GM18868 (cell line): ENCODE data around the gene TOMM20L.
"Not testable (repeated sequence)": the region's sequence is repeated elsewhere in the genome, so short reads cannot be mapped to it uniquely, and the experiment has no call there.

Source experiments
- ATAC-seq: cut with Tn5 transposase; IDR thresholded peaks from one replicate; pipeline ENCODE4 v1.9.1; 2021; ENCODE audit warnings: mild to moderate bottlenecking, moderate library complexity; ENCODE audit not compliant: unreplicated experiment

TOMM20L gene

DNA sequence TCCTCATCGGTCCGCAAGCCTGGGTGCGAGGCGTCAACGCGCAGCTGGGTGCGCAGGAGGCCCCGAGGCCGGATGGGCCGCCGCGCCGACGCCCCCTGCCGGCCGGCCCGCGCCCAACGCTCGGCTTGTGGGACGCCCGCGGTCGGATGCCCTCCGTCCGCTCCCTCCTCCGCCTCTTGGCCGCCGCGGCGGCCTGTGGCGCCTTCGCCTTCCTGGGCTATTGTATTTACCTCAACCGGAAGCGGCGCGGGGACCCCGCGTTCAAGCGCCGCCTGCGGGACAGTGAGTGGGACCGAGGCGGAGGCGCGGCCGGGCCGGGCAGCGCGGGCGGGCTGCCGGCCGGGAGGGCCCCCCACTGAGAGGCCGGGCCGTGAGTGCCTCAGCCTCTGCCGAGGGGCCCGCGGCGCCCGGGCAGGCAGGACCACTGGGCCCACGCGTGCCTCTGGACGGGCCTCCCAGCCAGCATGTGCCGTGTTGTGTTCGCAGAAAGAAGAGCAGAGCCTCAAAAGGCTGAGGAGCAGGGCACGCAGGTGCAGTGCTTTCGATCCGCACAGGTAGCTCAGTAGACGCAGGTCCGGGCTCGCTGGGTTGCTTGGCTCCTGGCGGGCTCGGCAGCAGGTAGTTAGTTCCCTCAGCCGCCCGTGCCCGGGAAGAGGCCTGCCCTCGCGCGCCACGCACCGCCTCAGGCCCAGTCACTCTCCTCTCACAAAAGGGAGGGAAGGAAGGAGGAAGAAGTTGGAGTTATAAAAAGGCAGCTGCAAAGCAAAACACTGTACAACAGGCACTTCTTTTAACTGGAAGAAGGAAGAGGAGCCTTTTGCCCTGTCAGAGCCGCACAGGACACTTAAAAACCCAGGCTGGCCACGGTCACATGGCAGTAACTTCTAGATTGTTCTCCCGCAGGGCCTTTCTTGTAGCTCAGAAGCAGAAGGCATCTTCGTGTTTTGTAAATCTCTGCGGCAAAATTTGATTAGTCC, at the start of gene TOMM20L:
TOMM20L (plus strand) TSS at position 119 of the 977 bp plus-strand sequence; CDS start at position 147, 28 bp downstream.
- ATAC-seq = peak; percentile 94

DNA sequence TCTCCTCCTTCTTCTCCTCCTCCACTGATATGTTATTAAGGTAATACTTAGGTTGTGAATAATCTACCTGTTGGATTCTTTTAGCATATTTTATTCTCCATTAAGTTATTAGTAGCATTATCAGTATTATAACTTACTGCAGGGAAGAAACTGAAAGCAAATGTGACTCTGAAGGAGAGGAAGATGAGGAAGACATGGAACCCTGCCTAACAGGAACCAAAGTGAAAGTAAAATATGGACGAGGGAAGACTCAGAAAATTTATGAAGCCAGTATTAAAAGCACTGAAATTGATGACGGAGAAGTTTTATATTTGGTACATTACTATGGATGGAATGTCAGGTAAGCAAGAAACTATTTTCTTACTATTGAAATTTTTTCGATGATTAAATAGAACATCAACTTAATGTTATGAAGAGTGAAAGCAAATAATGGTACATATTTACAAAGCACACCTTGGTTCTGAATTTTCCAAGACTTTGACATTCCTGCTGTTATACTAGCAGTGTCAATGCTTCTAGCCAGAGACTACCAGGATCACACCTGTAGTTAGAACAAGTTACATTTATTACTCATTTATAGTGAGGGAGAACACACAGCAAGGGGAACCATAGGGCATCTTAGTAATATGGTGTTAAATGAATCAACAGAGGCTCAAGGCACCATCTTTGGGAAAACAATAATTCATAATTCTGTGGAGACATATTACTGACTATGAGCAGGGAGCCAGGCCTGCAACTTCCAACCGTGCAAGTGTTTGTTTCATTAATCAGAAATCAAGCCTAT, 42.0 kb upstream of the TOMM20L start:
- no peak for ATAC-seq

DNA sequence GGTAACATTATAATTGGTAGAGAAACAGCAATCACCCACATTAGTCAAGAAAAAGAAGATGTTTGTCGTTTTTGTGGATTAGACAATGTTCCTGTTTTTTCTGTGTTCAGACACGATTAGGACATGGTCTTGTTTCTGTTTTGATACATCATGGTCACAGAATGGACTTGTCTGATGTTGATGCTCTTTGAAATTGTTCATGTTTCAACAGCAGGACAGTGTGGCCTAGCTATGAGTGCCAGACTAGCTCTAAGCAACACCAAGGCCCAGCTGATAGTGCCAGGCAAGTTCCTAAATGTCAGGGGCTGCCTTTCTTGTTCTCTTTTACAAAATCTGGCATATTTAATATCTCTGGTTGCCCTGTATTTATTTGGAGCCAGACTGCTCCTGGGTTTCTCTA, 40.9 kb upstream of the TOMM20L start:
- no peak for ATAC-seq

DNA sequence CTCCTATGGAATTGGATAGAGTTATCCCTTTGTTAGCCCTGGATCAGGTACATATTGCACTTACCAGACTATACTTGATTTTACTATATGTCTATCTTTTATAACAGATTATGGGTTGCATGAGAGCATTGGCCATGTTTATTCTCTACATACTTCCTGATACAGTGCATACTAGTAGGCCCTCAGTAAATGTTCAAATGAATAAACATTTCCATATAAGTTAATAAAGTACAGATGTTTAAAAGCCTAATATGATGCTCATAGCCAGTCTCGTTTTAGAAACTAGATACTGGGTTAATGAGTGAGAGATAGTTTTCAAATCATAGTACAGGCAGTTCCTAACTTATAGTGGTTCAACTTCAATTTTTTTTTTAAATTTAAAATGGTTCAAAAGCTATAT, 39.5 kb upstream of the TOMM20L start:
- ATAC-seq = no peak

DNA sequence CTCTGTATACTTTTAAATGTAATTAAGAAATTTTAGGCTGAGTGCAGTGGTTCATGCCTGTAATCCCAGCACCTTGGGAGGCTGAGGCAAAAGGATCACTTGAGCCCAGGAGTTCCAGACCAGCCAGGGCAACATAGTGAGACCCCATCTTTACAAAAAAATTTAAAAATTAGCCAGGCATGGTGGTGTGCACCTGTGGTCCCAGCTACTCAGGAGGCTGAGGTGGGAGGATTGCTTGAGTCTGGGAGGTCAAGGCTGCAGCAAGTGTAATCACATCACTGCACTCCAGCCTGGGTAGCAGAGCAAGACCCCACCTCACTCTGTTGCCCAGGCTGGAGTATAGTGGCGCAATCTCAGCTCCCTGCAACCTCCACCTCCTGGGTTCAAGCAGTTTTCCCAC, 33.5 kb upstream of the TOMM20L start:
- not testable (repeated sequence) for ATAC-seq

DNA sequence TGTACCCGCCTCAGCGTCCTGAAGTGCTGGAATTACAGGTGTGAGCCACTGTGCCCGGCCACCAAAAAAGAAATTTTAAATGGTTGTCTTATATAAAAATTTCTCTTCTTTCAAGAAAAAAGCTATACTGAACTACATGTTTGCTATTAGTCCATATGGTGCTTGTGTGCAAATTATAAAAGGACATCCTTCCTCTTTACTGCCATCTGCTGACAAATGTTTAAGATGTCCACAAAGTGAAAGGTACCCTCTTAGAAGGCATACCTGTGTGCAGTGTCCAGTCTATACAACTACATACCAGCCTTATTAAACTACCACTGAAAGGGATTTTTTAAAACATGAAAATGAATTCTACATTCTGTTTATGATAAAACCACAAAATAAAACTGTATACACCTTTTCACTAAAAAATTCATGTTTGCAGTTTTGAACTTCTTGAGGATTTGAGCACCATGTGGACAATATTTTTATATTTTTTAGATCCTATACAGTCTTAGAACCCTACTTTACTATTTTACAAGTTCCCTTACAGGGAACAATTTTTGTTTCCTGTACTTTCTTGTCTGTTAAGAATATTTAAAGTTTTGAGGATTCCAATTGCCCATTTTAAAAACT, 32.8 kb upstream of the TOMM20L start:
- ATAC-seq = no peak

DNA sequence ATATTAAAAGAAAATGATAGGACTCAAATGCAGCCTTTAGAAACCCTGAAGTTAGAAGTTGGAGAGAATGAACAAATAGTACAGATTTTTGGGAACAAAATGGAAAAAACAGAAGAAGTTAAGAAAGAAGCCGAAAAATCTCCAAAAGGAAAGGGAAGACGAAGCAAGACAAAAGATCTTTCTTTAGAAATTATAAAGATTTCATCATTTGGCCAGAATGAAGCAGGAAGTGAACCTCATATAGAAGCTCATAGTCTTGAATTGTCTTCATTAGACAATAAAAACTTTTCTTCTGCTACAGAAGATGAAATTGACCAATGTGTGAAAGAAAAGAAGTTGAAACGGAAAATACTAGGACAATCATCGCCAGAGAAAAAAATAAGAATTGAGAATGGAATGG, 31.4 kb upstream of the TOMM20L start:
- ATAC-seq = no peak

DNA sequence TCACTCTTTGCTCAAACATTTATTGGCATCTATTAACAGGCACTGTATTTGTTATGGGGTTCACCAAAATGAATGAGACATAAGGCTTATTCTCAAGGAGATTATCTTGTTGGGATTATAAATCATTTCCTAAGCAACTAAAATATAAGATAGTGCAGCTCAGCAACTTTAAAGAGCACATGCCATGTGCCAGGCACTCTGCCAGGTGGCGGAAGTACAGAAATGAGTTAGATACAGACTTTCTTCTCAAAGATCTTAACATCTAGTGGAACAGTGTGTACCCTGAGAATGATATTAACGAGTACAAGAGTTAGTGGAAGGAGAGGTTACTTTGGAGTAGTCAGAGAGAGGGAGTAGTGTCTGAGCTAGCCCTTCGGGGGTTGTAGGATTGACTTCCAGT, 28.4 kb upstream of the TOMM20L start:
- no peak for ATAC-seq

DNA sequence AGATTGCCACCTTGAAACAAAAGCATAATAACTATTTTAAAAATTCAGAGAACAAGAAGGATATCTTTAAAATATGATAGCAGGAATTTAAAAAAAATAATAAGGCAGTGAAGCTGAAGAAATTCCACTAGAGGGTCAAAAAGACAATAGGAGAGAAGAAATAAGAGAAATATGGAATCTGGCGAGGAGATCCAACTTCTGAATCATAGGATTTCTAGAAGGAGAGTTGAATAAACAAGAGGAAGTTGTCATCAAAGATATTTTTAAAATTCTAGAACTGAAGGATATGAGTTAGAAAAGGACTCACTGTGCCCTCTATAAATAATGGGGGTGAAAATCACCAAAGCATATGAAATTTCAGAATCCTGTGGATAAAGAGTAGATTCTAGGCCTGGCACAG, 26.8 kb upstream of the TOMM20L start:
- no peak for ATAC-seq

DNA sequence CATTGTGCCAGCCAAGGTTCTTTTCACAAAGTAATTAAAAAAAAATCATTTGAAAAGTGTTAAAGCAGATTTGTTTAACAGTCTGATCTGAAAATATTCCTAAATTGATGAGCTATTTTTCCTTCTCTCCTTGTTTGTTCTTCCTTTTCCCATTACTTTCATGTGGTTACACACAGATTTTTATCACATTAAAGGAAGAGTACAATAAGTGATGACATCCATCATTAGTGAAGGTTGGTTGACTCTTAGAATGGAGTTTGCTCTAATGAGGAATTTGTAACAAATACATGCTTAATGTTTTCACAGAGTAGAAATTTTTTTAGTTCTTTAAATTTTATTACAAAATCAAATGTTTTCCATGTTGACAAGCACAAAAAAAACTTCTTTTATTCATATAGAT, 18.9 kb upstream of the TOMM20L start:
- no peak for ATAC-seq

DNA sequence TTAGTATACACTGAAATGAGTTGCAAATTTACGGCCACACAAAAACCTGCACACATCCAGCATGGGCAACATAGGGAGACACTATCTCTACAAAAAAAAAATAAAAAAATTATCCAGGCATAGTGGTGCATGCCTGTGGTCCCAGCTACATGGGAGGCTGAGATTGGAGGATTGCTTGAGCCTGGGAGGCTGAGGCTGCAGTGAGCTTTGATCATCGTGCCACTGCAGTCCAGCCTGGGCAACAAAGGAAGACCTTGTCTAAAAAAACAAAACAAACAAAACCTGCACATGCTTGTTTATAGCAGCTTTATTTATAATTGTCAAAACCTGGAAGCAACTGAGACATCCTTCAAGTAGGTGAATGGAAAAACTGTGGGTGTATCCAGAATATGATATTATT, 4.9 kb upstream of the TOMM20L start:
- no peak for ATAC-seq

DNA sequence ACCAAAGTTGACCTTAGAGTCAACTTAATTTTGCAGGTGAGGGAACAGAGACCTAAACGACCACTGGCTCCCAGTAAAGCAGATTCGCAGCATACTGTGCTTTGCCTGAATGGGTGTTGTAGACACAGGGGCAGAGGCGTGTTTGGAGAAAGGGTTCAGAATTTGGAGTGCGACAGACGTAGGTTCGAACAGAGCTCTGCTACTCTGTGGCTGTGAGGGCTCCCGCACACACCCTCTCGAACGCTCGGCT, 243 bp upstream of the TOMM20L start:
- no peak for ATAC-seq

DNA sequence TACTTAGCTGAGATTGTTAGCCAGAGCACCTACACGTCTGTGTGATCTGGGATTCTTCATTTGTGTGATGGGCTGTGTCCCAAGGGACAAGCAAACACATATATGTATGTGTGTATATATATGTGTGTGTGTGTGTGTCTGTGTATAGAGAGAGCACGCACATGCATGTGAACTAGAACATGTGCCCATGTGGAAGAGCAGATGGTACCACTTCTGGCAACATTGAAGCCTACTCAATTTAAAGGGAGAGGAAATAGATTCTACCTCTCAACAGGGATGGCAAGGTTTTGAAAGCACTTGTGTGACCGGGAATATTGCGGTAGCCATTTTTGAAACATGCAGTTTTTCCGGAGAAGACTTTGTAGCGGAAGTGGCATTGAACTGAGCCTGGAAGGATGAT, 1.4 kb downstream of the TOMM20L start:
- ATAC-seq = no peak

DNA sequence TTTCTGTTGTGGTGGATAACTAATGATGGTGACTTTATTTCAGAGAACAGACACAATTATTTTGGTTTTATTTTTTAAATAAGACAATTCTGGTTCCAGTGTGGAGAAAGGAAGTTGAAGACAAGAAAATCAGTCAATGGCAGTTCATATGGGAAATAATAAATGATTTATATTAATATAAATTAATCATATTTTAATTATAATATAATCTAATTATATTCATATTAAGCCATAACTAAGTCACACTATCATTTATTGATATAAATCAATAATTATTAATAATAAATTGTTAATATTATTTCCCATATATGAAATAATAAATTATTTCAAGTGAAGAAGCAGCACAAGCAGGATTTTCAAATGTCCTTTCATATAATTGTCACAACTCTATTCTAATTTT, 2.8 kb downstream of the TOMM20L start:
- ATAC-seq = no peak

DNA sequence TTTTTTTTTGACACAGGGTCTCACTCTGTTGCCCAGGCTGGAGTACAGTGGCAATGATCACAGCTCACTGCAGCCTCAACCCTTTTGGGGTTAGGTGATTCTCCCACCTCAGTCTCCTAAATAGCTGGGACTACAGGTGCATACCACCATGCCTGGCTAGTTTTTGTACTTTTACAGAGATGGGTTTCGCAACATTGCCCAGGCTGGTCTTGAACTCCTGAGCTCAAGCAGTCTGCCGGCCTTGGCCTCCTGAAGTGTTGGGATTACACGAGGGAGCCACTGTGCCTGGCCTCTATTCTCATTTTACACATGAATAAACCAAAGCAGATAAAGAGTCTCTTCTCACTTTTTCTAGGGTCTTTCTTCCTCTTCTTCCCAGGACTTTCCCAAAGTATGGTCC, 3.2 kb downstream of the TOMM20L start:
- no peak for ATAC-seq

DNA sequence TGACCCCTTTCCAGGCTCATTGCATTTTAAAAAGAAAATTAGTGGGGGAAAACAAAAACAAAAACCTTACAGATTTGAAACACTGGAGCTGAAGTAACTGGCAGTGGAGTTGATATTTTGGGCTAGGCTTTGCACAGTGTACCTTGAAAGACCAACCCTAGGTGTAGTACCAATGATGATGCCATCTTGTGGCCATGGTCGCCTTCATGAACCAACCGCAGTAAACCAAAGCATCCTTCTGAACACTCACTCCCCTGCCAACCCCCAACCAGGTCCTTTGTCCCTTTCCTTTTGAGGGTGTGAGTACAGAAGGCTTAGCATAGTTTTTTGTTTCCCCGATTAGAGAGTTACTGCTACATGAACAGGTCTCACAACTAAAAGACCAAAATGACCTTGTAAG, 5.9 kb downstream of the TOMM20L start:
- no peak for ATAC-seq

DNA sequence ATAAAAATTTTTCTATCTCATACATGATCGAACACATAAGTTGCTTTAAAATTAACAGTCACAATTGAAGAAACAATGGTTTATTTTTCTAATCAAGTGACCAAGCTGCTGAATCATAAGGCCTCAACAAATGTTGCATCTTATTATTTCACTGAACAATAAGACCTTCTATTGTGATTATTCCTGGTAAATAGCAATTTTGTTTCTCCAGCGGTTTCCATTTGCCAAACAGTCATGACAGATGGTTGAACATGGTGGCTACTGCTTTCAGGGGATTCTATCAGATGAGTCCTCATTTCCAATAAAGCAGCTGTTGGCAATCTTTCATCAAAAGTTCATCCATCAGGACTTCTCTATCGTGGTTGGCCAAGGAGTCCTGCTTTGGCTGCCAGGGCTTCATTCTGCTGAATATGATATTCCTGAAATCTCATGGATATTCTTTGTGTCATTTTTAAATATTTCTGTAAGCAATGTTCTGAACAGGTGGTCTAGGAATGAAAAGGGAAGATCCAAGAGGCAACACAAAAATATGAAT, 13.0 kb downstream of the TOMM20L start:
- ATAC-seq = no peak

DNA sequence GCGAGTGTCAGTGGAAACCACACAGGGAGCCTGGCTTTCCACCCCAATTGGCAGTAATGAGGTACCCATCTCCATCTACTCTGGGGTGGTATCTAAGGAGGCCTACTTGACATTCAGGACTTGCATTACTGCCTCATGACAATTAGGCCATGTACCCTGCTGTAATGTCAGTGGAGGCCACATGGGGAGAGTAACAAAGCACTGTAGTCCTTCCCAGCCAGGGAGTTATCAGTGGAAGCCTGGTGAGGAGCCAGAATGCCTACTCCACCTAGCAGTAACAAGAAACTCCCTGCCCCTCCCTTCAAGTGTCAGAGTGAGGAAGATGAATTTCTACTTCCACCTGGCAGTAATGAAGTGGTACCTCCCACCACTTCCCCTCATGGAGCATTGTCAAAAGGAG, 19.1 kb downstream of the TOMM20L start:
- no peak for ATAC-seq

DNA sequence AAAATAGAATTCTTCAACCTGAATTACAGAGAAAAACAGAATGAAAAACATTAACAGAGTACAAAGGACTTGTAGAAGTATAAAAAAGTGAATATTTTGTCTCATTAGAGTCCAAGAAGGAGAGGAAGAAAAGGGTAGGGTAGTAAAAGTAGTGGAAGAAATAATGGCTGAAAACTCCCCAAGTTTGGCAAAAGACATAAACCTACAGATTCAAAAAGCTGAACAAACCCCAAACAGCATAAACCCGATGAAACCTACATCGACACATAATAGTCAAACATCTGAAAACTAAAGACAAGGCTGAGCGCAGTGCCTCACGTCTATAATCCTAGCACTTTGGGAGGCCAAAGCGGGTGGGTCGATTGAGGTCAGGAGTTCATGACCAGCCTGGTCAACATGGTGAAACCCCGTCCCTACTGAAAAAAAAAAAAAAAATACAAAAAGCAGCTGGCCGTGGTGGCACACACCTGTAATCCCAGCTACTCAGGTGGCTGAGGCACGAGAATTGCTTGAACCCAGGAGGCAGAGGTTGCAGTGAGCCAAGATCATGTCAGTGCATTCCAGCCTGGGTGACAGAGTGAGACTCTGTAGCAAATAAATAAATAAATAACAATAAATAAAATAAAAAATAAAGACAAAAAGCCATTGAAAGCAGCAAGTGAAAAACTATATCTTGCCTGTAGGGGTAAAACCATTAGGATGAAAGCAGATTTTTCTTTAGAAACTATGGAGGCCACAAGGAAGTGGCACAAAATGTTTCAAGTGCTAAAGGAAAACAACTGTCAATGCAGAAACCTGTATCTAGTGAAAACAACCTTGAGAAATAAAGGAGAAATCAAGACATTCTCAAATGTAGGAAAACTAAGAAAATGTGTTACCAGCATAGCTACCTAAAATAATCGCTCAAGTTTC, 20.2 kb downstream of the TOMM20L start:
- ATAC-seq = no peak

DNA sequence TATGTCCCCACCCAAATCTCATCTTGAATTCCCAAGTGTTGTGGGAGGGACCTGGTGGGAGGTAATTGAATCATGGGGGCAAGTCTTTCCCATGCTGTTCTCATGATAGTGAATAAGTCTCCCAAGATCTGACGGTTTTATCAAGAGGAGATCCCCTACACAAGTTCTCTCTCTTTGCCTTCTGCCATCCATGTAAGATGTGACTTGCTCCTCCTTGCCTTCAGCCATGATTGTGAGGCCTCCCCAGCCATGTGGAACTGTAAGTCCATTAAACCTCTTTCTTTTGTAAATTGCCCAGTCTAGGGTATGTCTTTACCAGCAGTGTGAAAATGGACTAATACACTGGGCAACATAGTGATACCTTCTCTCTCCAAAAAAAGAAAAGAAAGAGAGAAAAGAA, 21.2 kb downstream of the TOMM20L start:
- not testable (repeated sequence) for ATAC-seq
